Neural progenitor cell (in vitro differentiated cells): ENCODE measurements around the gene MASP2. TPM values are rescaled to one million over a fixed set of nuclear protein-coding genes. Genes with fewer than 3 reads are reported as not detected.
A peak's percentile ranks its signal among the peaks of the same experiment; 100 is the strongest.
"Not testable (repeated sequence)": the region's sequence is repeated elsewhere in the genome, so short reads cannot be mapped to it uniquely, and the experiment has no call there.

ENCODE experiments used
- DNase-seq: peaks from one replicate; pipeline ENCODE4 v3.0.0-alpha.2; 2016; ENCODE audit warnings: low spot score
- H2AFZ ChIP-seq: fragments of 200-600 bp; sonication (generic); replicated peaks from 2 replicates; pipeline ENCODE4 v1.6.1; 2016; ENCODE audit warnings: antibody characterized with exemption
- H3F3A ChIP-seq: fragments of 200-600 bp; sonication (generic); 2 replicates; pipeline ENCODE4 v1.6.1; 2016; ENCODE audit warnings: antibody characterized with exemption, low read depth
- H3K27ac ChIP-seq: fragments of 200-600 bp; sonication (generic); 2 replicates; pipeline ENCODE4 v1.5.1; 2016; ENCODE audit warnings: mild to moderate bottlenecking
- H3K27me3 ChIP-seq: fragments of 200-600 bp; sonication (generic); 2 replicates; pipeline ENCODE4 v1.6.1; 2016; ENCODE audit warnings: mild to moderate bottlenecking, moderate library complexity
- H3K36me3 ChIP-seq: fragments of 200-600 bp; sonication (generic); 2 replicates; pipeline ENCODE4 v1.5.1; 2016
- H3K4me1 ChIP-seq: fragments of 200-600 bp; sonication (generic); 2 replicates; pipeline ENCODE4 v1.6.1; 2016; ENCODE audit warnings: mixed run types
- H3K4me2 ChIP-seq: fragments of 200-600 bp; sonication (generic); 2 replicates; pipeline ENCODE4 v1.6.1; 2016
- H3K4me3 ChIP-seq: fragments of 200-600 bp; sonication (generic); 2 replicates; pipeline ENCODE4 v1.5.1; 2016
- H3K79me2 ChIP-seq: fragments of 200-600 bp; sonication (generic); 2 replicates; pipeline ENCODE4 v1.6.1; 2016; ENCODE audit warnings: low read depth
- H3K9ac ChIP-seq: fragments of 200-600 bp; sonication (generic); 2 replicates; pipeline ENCODE4 v1.6.1; 2016
- H3K9me3 ChIP-seq: fragments of 200-600 bp; sonication (generic); 2 replicates; pipeline ENCODE4 v1.5.1; 2016; ENCODE audit warnings: low read depth
- H4K20me1 ChIP-seq: fragments of 200-600 bp; sonication (generic); 2 replicates; pipeline ENCODE4 v1.6.1; 2016; ENCODE audit warnings: low read depth
- H3K27ac Mint-ChIP-seq: 3 replicates; pipeline ENCODE4 v1.8.0; 2021; ENCODE audit warnings: mixed read lengths
- H3K27me3 Mint-ChIP-seq: 2 replicates; pipeline ENCODE4 v1.8.0; 2022; ENCODE audit warnings: low read depth, mild to moderate bottlenecking, inconsistent platforms, moderate library complexity, mixed read lengths; ENCODE audit not compliant: insufficient read depth
- H3K36me3 Mint-ChIP-seq: 3 replicates; pipeline ENCODE4 v1.8.0; 2021; ENCODE audit warnings: mixed read lengths
- H3K4me1 Mint-ChIP-seq: 3 replicates; pipeline ENCODE4 v1.8.0; 2021; ENCODE audit warnings: mixed read lengths
- H3K4me3 Mint-ChIP-seq: 3 replicates; pipeline ENCODE4 v1.8.0; 2021; ENCODE audit warnings: mild to moderate bottlenecking, moderate library complexity, mixed read lengths
- H3K9me3 Mint-ChIP-seq: 3 replicates; pipeline ENCODE4 v1.8.0; 2020; ENCODE audit warnings: mixed read lengths
- EZH2 ChIP-seq: fragments of 200-600 bp; sonication (generic); IDR thresholded peaks from 2 replicates; pipeline ENCODE4 v1.6.1; 2017; ENCODE audit warnings: antibody characterized with exemption, mild to moderate bottlenecking, moderate library complexity
- EZH2phosphoT487 ChIP-seq: fragments of 200-600 bp; sonication (generic); IDR thresholded peaks from 2 replicates; pipeline ENCODE4 v1.6.1; 2017; ENCODE audit warnings: antibody characterized with exemption
- total RNA-seq: library from RNA; depleted of rRNA; stranded (reverse); fragments of >200 nt; gene quantifications from 2 replicates; pipeline ENCODE4 v1.2.3, GENCODE V29; 2015; ENCODE audit warnings: low replicate concordance
- TF ChIP-seq, protein P1 (sequence below): fragments of 200-600 bp; sonication (generic); IDR thresholded peaks from 2 replicates; pipeline ENCODE4 v1.5.1; 2017; ENCODE audit warnings: antibody characterized with exemption, mild to moderate bottlenecking

MASP2 gene
- total RNA-seq, 1 donor from 2014 or later: not detected

DNA sequence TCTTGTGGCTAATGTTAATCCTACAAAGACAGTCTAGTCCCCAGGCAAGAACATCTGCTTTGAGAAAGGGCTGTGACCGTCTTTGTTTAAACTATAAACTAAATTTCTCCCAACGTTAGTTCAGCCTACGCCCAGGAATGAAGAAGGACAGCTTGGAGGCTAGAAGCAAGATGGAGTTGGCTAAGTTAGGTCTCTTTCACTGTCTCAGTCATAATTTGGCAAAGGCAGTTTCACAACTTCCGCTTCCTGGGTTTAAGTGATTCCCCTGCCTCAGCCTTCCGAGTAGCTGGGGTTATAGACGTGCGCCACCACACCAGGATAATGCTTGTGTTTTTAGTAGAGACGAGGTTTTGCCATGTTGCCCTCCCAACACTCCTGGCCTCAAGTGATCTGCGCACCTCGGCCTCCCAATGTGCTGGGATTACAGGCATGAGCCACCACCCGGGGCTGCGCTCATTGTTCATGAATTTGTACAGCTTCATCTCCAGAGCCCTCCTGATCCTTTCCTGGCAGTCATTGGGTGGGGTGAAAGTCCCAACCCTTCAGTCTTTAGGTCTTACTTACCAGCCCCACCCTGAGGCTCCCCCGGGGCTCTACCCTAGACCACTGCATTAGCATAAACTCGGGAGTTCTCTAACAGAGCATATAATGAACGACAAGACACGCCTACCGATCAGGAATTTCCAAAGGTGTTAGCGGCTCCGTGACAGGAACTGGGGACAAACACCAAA is 4.9 kb upstream of the MASP2 start:
- Histone ChIP-seq H3K4me3 (no peak overlapping the region), H3F3A (peaks cover 14% of the 10 kb centered on the region), H3K4me1 (peaks cover 16% of the 10 kb centered on the region), H4K20me1 (peaks cover 27% of the 10 kb centered on the region), H3K4me2 (no peak overlapping the region), H3K9me3 (no peaks in the 10 kb centered on the region), H3K27ac (no peak overlapping the region), H3K27me3 (no peaks in the 10 kb centered on the region), H3K36me3 (no peaks in the 10 kb centered on the region), H3K79me2 (no peaks in the 10 kb centered on the region), H3K9ac (no peak overlapping the region), H2AFZ (no peak overlapping the region)
- peak overlapping the region; percentile 31 for H3K4me3 Mint-ChIP-seq
- no peaks in the 10 kb centered on the region for H3K36me3 Mint-ChIP-seq
- H3K27me3 Mint-ChIP-seq: no peaks in the 10 kb centered on the region
- TF ChIP-seq EZH2 (no peak), EZH2phosphoT487 (no peak)
- TF ChIP-seq, protein P1, sequence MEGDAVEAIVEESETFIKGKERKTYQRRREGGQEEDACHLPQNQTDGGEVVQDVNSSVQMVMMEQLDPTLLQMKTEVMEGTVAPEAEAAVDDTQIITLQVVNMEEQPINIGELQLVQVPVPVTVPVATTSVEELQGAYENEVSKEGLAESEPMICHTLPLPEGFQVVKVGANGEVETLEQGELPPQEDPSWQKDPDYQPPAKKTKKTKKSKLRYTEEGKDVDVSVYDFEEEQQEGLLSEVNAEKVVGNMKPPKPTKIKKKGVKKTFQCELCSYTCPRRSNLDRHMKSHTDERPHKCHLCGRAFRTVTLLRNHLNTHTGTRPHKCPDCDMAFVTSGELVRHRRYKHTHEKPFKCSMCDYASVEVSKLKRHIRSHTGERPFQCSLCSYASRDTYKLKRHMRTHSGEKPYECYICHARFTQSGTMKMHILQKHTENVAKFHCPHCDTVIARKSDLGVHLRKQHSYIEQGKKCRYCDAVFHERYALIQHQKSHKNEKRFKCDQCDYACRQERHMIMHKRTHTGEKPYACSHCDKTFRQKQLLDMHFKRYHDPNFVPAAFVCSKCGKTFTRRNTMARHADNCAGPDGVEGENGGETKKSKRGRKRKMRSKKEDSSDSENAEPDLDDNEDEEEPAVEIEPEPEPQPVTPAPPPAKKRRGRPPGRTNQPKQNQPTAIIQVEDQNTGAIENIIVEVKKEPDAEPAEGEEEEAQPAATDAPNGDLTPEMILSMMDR: no peak
- peaks cover 18% of the 10 kb centered on the region for H3K4me1 Mint-ChIP-seq
- DNase-seq: no peak
- H3K9me3 Mint-ChIP-seq: no peaks in the 10 kb centered on the region
- H3K27ac Mint-ChIP-seq: peak overlapping the region; percentile 78

DNA sequence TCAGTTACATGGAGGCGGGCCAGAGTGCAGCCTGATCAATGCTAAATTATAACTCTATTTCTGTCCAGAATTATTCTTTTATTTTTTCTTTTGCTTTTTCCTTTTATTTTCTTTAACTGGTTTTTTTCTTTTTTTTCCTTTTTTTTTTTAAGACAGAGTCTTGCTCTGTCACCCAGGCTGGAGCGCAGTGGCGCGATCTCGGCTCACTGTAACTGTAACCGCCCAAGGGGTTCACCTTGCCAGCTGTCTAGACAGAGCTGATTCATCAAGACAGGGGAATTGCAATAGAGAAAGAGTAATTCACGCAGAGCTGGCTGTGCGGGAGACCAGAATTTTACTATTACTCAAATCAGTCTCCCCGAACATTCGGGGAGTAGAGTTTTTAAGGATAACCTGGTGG is 4.1 kb upstream of the MASP2 start:
- H2AFZ ChIP-seq, H3K4me3 ChIP-seq, H3K9me3 ChIP-seq, H3K27ac Mint-ChIP-seq, H3K27ac ChIP-seq, H3K9ac ChIP-seq, H3K4me3 Mint-ChIP-seq, H3K27me3 ChIP-seq, H3K79me2 ChIP-seq, H3K36me3 Mint-ChIP-seq, H3K4me2 ChIP-seq, H3K27me3 Mint-ChIP-seq, H3K36me3 ChIP-seq, DNase-seq, H3K9me3 Mint-ChIP-seq: not testable (repeated sequence)
- H3F3A ChIP-seq: peaks cover 14% of the 10 kb centered on the region
- H3K4me1 Mint-ChIP-seq: peaks cover 18% of the 10 kb centered on the region
- H3K4me1 ChIP-seq: peaks cover 16% of the 10 kb centered on the region
- peaks cover 27% of the 10 kb centered on the region for H4K20me1 ChIP-seq

DNA sequence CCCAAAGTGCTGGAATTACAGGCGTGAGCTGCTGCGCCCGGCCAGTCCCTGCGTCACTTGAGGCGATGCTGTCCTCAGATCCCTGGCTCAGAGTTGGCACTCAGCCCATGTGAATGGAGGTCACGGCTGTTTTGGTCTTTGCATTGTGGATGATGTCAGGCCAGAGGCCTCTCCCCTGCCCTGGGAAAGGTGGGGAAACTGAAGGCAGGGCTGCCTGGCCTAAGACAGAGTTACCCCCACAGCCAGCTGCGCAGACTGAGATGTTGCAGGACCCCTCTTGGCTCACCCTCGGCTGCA is 821 bp downstream of the MASP2 start:
- H3K9ac ChIP-seq: no peak overlapping the region
- no peak overlapping the region for H3K27ac ChIP-seq
- H2AFZ ChIP-seq: no peak overlapping the region
- H3K9me3 ChIP-seq: no peaks in the 10 kb centered on the region
- no peak for TF ChIP-seq EZH2
- no peaks in the 10 kb centered on the region for H4K20me1 ChIP-seq
- H3K79me2 ChIP-seq: no peaks in the 10 kb centered on the region
- H3K27ac Mint-ChIP-seq: no peak overlapping the region
- no peak overlapping the region for H3K4me2 ChIP-seq
- no peak overlapping the region for H3K4me3 Mint-ChIP-seq
- no peaks in the 10 kb centered on the region for H3K36me3 Mint-ChIP-seq
- H3K27me3 Mint-ChIP-seq: peaks cover 2% of the 10 kb centered on the region
- no peaks in the 10 kb centered on the region for H3K4me1 ChIP-seq
- no peaks in the 10 kb centered on the region for H3F3A ChIP-seq
- H3K9me3 Mint-ChIP-seq: no peaks in the 10 kb centered on the region
- no peak overlapping the region for H3K4me3 ChIP-seq
- DNase-seq: no peak
- H3K4me1 Mint-ChIP-seq: peaks cover 8% of the 10 kb centered on the region
- H3K27me3 ChIP-seq: no peaks in the 10 kb centered on the region
- no peaks in the 10 kb centered on the region for H3K36me3 ChIP-seq

DNA sequence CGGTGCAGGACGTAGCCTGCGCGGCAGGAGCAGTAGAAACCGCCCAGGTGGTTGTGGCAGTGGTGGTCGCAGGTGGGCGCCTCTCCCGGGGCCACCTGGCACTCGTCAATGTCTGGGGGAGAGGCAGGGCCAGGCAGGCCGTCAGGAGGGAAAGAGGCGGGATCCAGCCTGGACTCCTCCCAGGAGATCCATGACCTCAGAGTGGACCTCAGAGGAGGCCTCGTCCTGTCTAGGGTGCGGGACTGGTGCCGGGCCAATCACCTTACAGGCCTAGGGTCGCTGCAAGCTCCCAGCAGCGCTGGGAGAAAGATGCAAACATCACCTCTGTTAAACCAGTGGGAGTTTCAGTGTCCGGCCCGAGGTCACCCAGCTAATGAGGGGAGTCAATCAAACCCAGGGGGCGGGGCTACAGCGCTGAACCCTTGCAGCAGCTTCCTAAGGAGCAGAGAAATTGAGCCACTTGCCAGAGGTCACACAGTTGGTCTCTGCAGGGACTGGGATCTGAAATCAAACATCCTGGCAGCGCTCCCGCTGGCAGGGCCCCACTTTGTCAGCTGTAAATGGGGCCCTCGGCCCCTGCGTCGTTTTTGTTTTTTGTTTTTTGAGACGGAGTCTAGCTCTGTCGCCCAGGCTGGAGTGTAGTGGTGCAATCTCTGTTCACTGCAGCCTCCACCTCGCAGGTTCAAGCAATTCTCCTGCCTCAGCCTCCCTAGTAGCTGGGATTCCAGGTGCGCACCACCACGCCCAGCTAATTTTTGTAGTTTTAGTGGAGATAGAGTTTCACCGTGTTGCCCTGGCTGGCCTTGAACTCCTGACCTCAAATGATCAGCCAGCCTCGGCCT is 1.4 kb downstream of the MASP2 start:
- no peaks in the 10 kb centered on the region for H3K9me3 Mint-ChIP-seq
- H3K79me2 ChIP-seq: no peaks in the 10 kb centered on the region
- H3K27me3 Mint-ChIP-seq: peaks cover 2% of the 10 kb centered on the region
- peak overlapping the region; percentile 57 for H3K27ac Mint-ChIP-seq
- H3K4me3 ChIP-seq: no peak overlapping the region
- no peaks in the 10 kb centered on the region for H3K36me3 Mint-ChIP-seq
- DNase-seq: peak; percentile 75
- H3K4me3 Mint-ChIP-seq: peak overlapping the region; percentile 43
- no peaks in the 10 kb centered on the region for H4K20me1 ChIP-seq
- no peak overlapping the region for H3K9ac ChIP-seq
- H3K36me3 ChIP-seq: no peaks in the 10 kb centered on the region
- no peaks in the 10 kb centered on the region for H3K4me1 ChIP-seq
- no peaks in the 10 kb centered on the region for H3K9me3 ChIP-seq
- H3K4me1 Mint-ChIP-seq: peaks cover 7% of the 10 kb centered on the region
- no peaks in the 10 kb centered on the region for H3F3A ChIP-seq
- no peak for TF ChIP-seq EZH2
- no peak for TF ChIP-seq EZH2phosphoT487
- TF ChIP-seq, protein P1: no peak
- peak overlapping the region; percentile 82 for H2AFZ ChIP-seq
- H3K27ac ChIP-seq: no peak overlapping the region
- H3K27me3 ChIP-seq: no peaks in the 10 kb centered on the region
- H3K4me2 ChIP-seq: peak overlapping the region; percentile 58
